Neuronal stem cell (in vitro differentiated cells): Measurements from ENCODE around the gene CERS2. TPM values are rescaled to one million over a fixed set of nuclear protein-coding genes. Genes with fewer than 3 reads are reported as not detected.

Experiments used
- DNase-seq: peaks from one replicate; pipeline ENCODE4 v3.0.0-alpha.2; 2013; ENCODE audit warnings: low spot score
- H2AFZ ChIP-seq: one replicate; pipeline ENCODE4 v1.6.1; 2013; ENCODE audit warnings: mild to moderate bottlenecking, low read length, inconsistent platforms
- H2AK5ac ChIP-seq: 2 replicates; pipeline ENCODE4 v1.6.1; 2013; ENCODE audit warnings: low read depth, mild to moderate bottlenecking, inconsistent platforms, low read length, moderate library complexity, mixed read lengths
- H2BK120ac ChIP-seq: 2 replicates; pipeline ENCODE4 v1.6.1; 2013; ENCODE audit warnings: low read depth, mild to moderate bottlenecking, inconsistent platforms, low read length, moderate library complexity, mixed read lengths
- H2BK12ac ChIP-seq: one replicate; pipeline ENCODE4 v1.6.1; 2013; ENCODE audit warnings: low read length, inconsistent platforms
- H2BK15ac ChIP-seq: 2 replicates; pipeline ENCODE4 v1.6.1; 2013; ENCODE audit warnings: mild to moderate bottlenecking, low read length, inconsistent platforms, mixed read lengths
- H2BK5ac ChIP-seq: one replicate; pipeline ENCODE4 v1.6.1; 2013; ENCODE audit warnings: inconsistent platforms, mild to moderate bottlenecking, low read length, moderate library complexity
- H3K14ac ChIP-seq: one replicate; pipeline ENCODE4 v1.6.1; 2013; ENCODE audit warnings: low read length, inconsistent platforms
- H3K18ac ChIP-seq: 2 replicates; pipeline ENCODE4 v1.6.1; 2013; ENCODE audit warnings: low read length, inconsistent platforms
- H3K23ac ChIP-seq: 2 replicates; pipeline ENCODE4 v1.6.1; 2013; ENCODE audit warnings: low read depth, mild to moderate bottlenecking, mixed read lengths, low read length, inconsistent platforms; ENCODE audit not compliant: poor library complexity
- H3K27ac ChIP-seq: replicated peaks from 3 replicates; pipeline ENCODE4 v1.5.1; 2013; ENCODE audit warnings: low read length, inconsistent platforms
- H3K27me3 ChIP-seq, 3 experiments: 2 replicates each; pipeline ENCODE4 v1.6.1; 2013; ENCODE audit warnings: low read length in 3 of 3, mild to moderate bottlenecking in 2 of 3, inconsistent platforms in 1 of 3, low read depth in 1 of 3, mixed read lengths in 1 of 3, moderate library complexity in 1 of 3; ENCODE audit not compliant: control insufficient read depth in 3 of 3, insufficient read depth in 3 of 3
- H3K36me3 ChIP-seq, 2 donors: replicated peaks in 1 of 2; 2 replicates each; pipeline ENCODE4 v1.6.1; 2013; ENCODE audit warnings: low read length in 2 of 2; ENCODE audit not compliant: control insufficient read depth in 2 of 2, insufficient read depth in 2 of 2
- H3K4ac ChIP-seq: 2 replicates; pipeline ENCODE4 v1.6.1; 2013; ENCODE audit warnings: inconsistent platforms, mild to moderate bottlenecking, low read length, moderate library complexity
- H3K4me1 ChIP-seq, 2 donors: 1 replicate in 1 of 2; 2 replicates in 1 of 2; pipeline ENCODE4 v1.6.1; 2013; ENCODE audit warnings: low read length in 2 of 2, low read depth in 1 of 2; ENCODE audit not compliant: control insufficient read depth in 2 of 2, insufficient read depth in 1 of 2
- H3K4me2 ChIP-seq: one replicate; pipeline ENCODE4 v1.6.1; 2013; ENCODE audit warnings: mild to moderate bottlenecking, low read length, inconsistent platforms; ENCODE audit not compliant: insufficient read depth, poor library complexity, severe bottlenecking
- H3K4me3 ChIP-seq, 2 donors: 2 replicates each; pipeline ENCODE4 v1.5.1; 2013; ENCODE audit warnings: low read length in 2 of 2, mild to moderate bottlenecking in 2 of 2, inconsistent platforms in 1 of 2, moderate library complexity in 1 of 2
- H3K79me1 ChIP-seq: one replicate; pipeline ENCODE4 v1.6.1; 2013; ENCODE audit warnings: low read depth, mild to moderate bottlenecking, inconsistent platforms, low read length, moderate library complexity
- H3K9ac ChIP-seq: one replicate; pipeline ENCODE4 v1.6.1; 2013; ENCODE audit warnings: mild to moderate bottlenecking, low read depth, low read length, inconsistent platforms; ENCODE audit not compliant: poor library complexity
- H3K9me3 ChIP-seq, 2 donors: replicated peaks in 1 of 2; 2 replicates each; pipeline versions ENCODE3 to v1.6.1; 2013; ENCODE audit warnings: low read length in 2 of 2, mild to moderate bottlenecking in 2 of 2, inconsistent platforms in 1 of 2, low read depth in 1 of 2, mixed read lengths in 1 of 2, moderate library complexity in 1 of 2; ENCODE audit not compliant: control insufficient read depth in 2 of 2, insufficient read depth in 1 of 2
- H4K8ac ChIP-seq: one replicate; pipeline ENCODE4 v1.6.1; 2013; ENCODE audit warnings: low read depth, mild to moderate bottlenecking, inconsistent platforms, low read length, moderate library complexity
- H4K91ac ChIP-seq: one replicate; pipeline ENCODE4 v1.6.1; 2013; ENCODE audit warnings: low read length, low read depth, mild to moderate bottlenecking, inconsistent platforms; ENCODE audit not compliant: poor library complexity
- WGBS, 2 donors: extraction: QIAGEN DNeasy Blood & Tissue Kit; methylation state at CpG; one replicate each; pipeline ENCODE4 v1.1.7; 2013; ENCODE audit warnings: missing lambda C conversion rate in 2 of 2, mixed read lengths in 1 of 2; ENCODE audit not compliant: insufficient read length in 2 of 2, insufficient replicate concordance in 1 of 2; ENCODE audit errors: extremely low coverage in 2 of 2; 5-methylcytosine and 5-hydroxymethylcytosine counted together
- polyA plus RNA-seq, 2 experiments: library from polyadenylated mRNA; stranded (reverse); fragments of 200-250 nt; gene quantifications; one replicate each; pipeline ENCODE4 v1.2.3, GENCODE V29; 2013

CERS2 gene
- 162 TPM for polyA plus RNA-seq (2013, experiment 1 of 2)
- polyA plus RNA-seq (2013, experiment 2 of 2): 165 TPM

DNA sequence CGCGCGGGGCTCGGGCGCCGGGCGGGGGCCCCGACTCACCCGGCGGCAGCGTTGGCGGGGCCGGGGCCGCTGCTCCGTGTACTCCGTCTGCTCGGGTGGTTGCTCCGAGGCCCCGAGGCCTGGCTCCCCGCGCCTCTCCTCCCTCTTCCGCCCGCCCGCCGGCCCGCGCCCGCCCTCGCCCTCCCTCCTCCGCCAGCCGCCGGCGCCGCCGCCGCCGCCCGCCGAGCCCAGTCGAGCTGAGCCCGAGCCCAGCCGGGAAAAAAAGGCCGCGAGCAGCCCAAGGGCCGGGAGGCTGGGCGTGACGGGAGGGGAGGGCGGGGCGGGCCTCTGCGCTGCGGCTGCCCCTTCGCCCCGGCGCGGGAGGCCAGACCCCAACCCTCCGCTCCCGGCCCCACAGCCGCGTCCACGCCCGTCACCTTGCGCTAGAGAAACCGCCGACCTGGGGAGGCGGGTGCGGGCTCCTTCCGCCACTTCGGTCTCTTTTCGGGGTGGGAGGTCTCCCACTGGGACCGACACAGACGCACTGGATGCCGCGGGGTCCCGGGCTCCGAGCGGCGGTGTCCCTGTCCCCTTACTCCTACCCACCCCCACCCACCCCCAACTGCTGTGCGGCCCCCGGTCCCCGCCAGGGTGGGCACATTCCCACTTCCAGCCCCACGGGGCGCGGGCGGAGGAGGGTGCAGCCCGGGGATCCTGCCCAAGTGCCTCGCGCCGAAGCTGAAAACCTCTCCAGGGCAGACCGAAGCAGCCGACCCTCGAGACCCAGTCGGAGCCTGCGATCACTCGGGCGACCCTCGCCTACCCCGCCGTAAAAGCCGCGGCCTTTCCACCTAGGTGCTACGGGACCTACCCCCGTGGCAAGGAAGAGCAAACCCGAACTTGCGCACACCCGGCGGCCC, at the start of gene CERS2:
TSS of gene CERS2 (minus strand) at position 256 of the 899 bp plus-strand sequence. CDS start 5,745 bp downstream, outside the sequence.
- Histone ChIP-seq H2AK5ac (peak within 1 kb of the TSS; percentile 57), H3K27me3 (peaks cover 0 to 2% (median 0%) of the 10 kb centered on the region in 3 experiments), H3K14ac (peak within 1 kb of the TSS; percentile 1), H3K18ac (peak within 1 kb of the TSS; percentile 97), H2BK5ac (peak within 1 kb of the TSS; percentile 85), H2BK120ac (peak within 1 kb of the TSS; percentile 53), H3K27ac (peak within 1 kb of the TSS; percentile 56), H3K4ac (peak within 1 kb of the TSS; percentile 7), H3K4me2 (peak within 1 kb of the TSS; percentile 89), H3K4me3 (peak within 1 kb of the TSS; percentile 86 to 89), H2BK12ac (no peak within 1 kb of the TSS), H4K8ac (no peak within 1 kb of the TSS), H3K9me3 (peaks cover 0 to 5% of the 10 kb centered on the region in 2 donors), H3K23ac (peak within 1 kb of the TSS; percentile 74), H3K9ac (peak within 1 kb of the TSS; percentile 96), H2AFZ (peak within 1 kb of the TSS; percentile 93), H4K91ac (peak within 1 kb of the TSS; percentile 14), H3K36me3 (peaks cover 0 to 5% of the 10 kb centered on the region in 2 donors), H3K79me1 (peaks cover 3% of the 10 kb centered on the region), H3K4me1 (peaks cover 33 to 38% of the 10 kb centered on the region in 2 donors), H2BK15ac (peak within 1 kb of the TSS; percentile 17)
- WGBS, 2 donors: no CpG with 5 or more reads among the region's 106 CpGs
- peak; percentile 75 for DNase-seq

DNA sequence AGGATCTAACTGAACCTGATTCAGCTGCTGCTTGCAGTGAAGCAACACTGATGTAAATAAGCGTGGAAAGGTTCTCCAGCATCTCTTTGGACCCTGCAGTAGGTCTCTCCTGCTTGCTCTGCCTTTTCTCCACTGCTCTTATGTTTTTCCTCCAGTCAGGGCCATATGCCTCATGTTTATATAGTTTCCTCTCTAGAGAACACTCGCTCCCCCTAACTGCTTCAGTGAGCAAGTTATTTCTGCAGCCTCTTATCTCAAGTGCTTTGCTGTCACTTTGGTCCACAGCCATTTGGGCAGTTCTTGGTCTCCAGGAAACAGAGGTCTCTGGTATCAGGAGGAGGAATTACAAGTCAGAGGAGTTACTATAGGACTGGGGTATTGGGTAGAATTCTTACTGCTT, 38.9 kb upstream of the CERS2 start:
- Histone ChIP-seq H3K4me3 (no peak overlapping the region), H3K18ac (no peak overlapping the region), H3K27me3 (no peaks in the 10 kb centered on the region), H3K9me3 (no peaks in the 10 kb centered on the region), H3K23ac (no peak overlapping the region), H3K9ac (no peak overlapping the region), H3K4ac (no peak overlapping the region), H2AK5ac (no peak overlapping the region), H3K14ac (no peak overlapping the region), H4K91ac (no peak overlapping the region), H3K36me3 (peaks cover 1 to 10% of the 10 kb centered on the region in 2 donors), H3K4me1 (peaks cover 4 to 6% of the 10 kb centered on the region in 2 donors), H4K8ac (no peak overlapping the region), H2BK15ac (no peak overlapping the region), H3K79me1 (peaks cover 4% of the 10 kb centered on the region), H2BK120ac (no peak overlapping the region), H2BK5ac (no peak overlapping the region), H2BK12ac (no peak overlapping the region), H3K27ac (no peak overlapping the region), H2AFZ (no peak overlapping the region), H3K4me2 (no peak overlapping the region)
- no CpG with 5 or more reads among the region's 2 CpGs for WGBS, 2 donors
- DNase-seq: no peak

DNA sequence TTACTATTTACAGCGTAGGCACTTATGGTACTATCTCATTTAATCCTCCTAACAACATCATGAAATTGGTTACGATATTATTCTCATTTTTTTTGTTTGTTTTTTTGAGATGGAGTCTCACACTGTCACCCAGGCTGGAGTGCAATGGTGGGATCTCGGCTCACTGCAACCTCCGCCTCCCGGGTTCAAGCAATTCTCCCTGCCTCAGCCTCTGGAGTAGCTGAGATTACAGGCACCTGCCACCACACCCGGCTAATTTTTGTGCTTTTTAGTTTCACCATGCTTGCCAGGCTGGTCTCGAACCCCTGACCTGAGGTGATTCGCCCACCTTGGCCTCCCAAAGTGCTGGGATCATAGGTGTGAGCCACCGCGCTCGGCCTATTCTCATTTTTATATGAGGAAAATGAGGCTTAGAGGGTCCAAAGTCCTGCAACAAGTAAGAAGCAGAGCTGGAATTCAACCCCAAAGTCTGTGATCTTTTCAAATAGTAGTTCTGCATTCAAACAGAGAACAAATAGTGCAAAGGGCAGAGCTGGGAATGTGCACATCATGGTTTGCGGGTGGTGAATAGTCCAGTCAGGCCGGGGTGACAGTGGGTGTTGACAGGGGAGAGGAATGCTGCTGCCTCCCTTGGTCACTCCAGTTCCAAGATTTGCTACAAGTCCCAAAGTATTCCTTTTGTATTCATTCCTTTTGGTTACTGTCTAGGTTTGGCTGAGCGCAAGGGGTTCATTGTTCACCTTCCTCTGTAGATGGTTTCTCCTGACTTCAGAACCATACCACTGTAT, 38.2 kb upstream of the CERS2 start:
- Histone ChIP-seq H2BK120ac (no peak overlapping the region), H3K9me3 (no peaks in the 10 kb centered on the region), H4K91ac (no peak overlapping the region), H2BK12ac (no peak overlapping the region), H3K27ac (no peak overlapping the region), H3K9ac (no peak overlapping the region), H3K4me3 (no peak overlapping the region), H3K36me3 (peaks cover 0 to 3% of the 10 kb centered on the region in 2 donors), H2BK5ac (no peak overlapping the region), H3K4ac (no peak overlapping the region), H3K4me2 (no peak overlapping the region), H4K8ac (no peak overlapping the region), H2BK15ac (no peak overlapping the region), H2AK5ac (no peak overlapping the region), H3K23ac (no peak overlapping the region), H3K79me1 (peaks cover 4% of the 10 kb centered on the region), H2AFZ (no peak overlapping the region), H3K14ac (no peak overlapping the region), H3K18ac (no peak overlapping the region), H3K4me1 (peaks cover 4 to 7% of the 10 kb centered on the region in 2 donors), H3K27me3 (no peaks in the 10 kb centered on the region)
- no peak for DNase-seq
- WGBS, 2 donors: no CpG with 5 or more reads among the region's 14 CpGs
